Ovary (tissue), 9 donors: ENCODE data around the gene AQP9. TPM values are rescaled to one million over a fixed set of nuclear protein-coding genes. Genes with fewer than 3 reads are reported as not detected.
"Not testable (repeated sequence)": the region's sequence is repeated elsewhere in the genome, so short reads cannot be mapped to it uniquely, and the experiment has no call there.

ENCODE experiments used
- DNase-seq, 5 donors: peaks; one replicate each; pipeline ENCODE4 v3.0.0-alpha.2; 2019 to 2020
- H3K27ac ChIP-seq, 2 donors: fragments of 200-600 bp; one replicate each; pipeline versions ENCODE4 v1.5.1 to v1.8.0; 2019 to 2022
- H3K27me3 ChIP-seq: fragments of 200-600 bp; one replicate; pipeline ENCODE4 v1.8.0; 2022
- H3K36me3 ChIP-seq: fragments of 200-600 bp; sonication (generic); one replicate; pipeline ENCODE4 v1.5.1; 2019
- H3K4me1 ChIP-seq: one replicate; pipeline ENCODE4 v1.8.1; 2013; ENCODE audit warnings: mild to moderate bottlenecking, moderate library complexity; ENCODE audit not compliant: insufficient read depth
- H3K4me3 ChIP-seq: fragments of 200-600 bp; sonication (generic); one replicate; pipeline ENCODE4 v1.5.1; 2017
- H3K9me3 ChIP-seq, 2 donors: fragments of 200-600 bp in 1 of 2; sonication (generic) in 1 of 2; one replicate each; pipeline versions ENCODE4 v1.5.1 to v1.8.1; 2013 to 2019; ENCODE audit warnings: mild to moderate bottlenecking in 1 of 2, moderate library complexity in 1 of 2
- EP300 ChIP-seq: sonication (generic); formaldehyde crosslinking; IDR thresholded peaks from one replicate; pipeline ENCODE4 v1.6.1; 2017; ENCODE audit warnings: antibody characterized with exemption
- POLR2A ChIP-seq: fragments of 450-650 bp; IDR thresholded peaks from one replicate; pipeline ENCODE4 v1.6.1; 2017; ENCODE audit warnings: antibody characterized with exemption, mild to moderate bottlenecking, moderate library complexity
- WGBS, 3 donors: extraction: QIAGEN DNeasy Blood & Tissue Kit in 1 of 3; methylation state at CpG; one replicate each; pipeline versions ENCODE4 v1.1.5 to v1.1.7; 2013 to 2017; 5-methylcytosine and 5-hydroxymethylcytosine counted together
- intact Hi-C, 4 donors: fragments of 100-400 bp; cut with DNase I; formaldehyde crosslinking; loops; one replicate each; pipeline versions ENCODE4 v1.11.0 to v1.15.1; 2022 to 2023
- polyA plus RNA-seq, 2 donors: library from polyadenylated mRNA; stranded (reverse); fragments of 200-250 nt in 1 of 2; fragments of 350-450 nt in 1 of 2; fragmentation: Illumina TruSeq in 1 of 2; extraction: RNeasy Lipid Tissue Mini Kit (QIAGEN cat#74804) in 1 of 2; gene quantifications; one replicate each; pipeline ENCODE4 v1.2.3, GENCODE V29; 2013 to 2014
- total RNA-seq, 7 donors: library from RNA; depleted of rRNA in 2 of 7; stranded (reverse); fragments of >200 nt in 2 of 7; fragmentation: NEBNext Ultra II Directional in 3 of 7; extraction: Animal tissue kit (Norgen Biotek cat#: 25700) in 3 of 7; gene quantifications; one replicate each; pipeline versions ENCODE4 v1.1.0 to v1.2.4, GENCODE V29; 2016 to 2023
- TF ChIP-seq, protein P1 (sequence below), 3 donors: fragments of 450-650 bp in 2 of 3; fragments of 200-600 bp in 1 of 3; IDR thresholded peaks; one replicate each; pipeline versions ENCODE4 v1.5.1 to v1.8.0; 2016 to 2022; ENCODE audit warnings: antibody characterized with exemption in 3 of 3, mild to moderate bottlenecking in 1 of 3
- donor health status: DM: no; HTN: no; CAD: no; lungs with moderate emphysema.
- donor health status: DM: no; HTN: no; CAD: no.
- donor health status: Bipolar disorder and iron deficiency.
- donor health status: DM: yes; HTN: yes; CAD: no.
- donor health status: DM: no; HTN: no; CAD: no.
- donor health status: DM: yes; HTN: yes; CAD: no.

The AQP9 gene
- total and polyA plus RNA-seq, 9 donors: 0.23 to 29.9 (median 1.4) TPM

DNA sequence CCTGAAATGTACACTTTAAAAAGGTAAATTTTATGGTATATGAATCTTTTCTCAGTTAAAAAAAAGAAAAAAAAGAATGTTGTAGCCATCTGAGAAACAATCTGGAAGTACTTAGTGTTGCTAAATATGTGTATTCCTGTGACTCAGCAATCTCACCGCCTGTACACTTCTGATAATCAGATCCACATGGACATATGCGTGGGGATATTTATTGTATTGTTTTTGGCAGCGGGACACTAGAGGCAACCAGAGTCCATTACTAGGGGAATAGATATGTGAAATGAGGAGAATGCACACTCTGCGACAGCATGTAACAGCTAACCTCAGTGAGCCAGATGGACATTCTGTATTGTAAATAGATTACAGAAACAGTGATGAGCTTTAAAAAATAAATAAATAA, 65.4 kb downstream of the AQP9 start:
- TF ChIP-seq, protein P1, sequence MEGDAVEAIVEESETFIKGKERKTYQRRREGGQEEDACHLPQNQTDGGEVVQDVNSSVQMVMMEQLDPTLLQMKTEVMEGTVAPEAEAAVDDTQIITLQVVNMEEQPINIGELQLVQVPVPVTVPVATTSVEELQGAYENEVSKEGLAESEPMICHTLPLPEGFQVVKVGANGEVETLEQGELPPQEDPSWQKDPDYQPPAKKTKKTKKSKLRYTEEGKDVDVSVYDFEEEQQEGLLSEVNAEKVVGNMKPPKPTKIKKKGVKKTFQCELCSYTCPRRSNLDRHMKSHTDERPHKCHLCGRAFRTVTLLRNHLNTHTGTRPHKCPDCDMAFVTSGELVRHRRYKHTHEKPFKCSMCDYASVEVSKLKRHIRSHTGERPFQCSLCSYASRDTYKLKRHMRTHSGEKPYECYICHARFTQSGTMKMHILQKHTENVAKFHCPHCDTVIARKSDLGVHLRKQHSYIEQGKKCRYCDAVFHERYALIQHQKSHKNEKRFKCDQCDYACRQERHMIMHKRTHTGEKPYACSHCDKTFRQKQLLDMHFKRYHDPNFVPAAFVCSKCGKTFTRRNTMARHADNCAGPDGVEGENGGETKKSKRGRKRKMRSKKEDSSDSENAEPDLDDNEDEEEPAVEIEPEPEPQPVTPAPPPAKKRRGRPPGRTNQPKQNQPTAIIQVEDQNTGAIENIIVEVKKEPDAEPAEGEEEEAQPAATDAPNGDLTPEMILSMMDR (IDR thresholded peaks at IDR 0.05): no peak
- no peak overlapping the region for H3K4me3 ChIP-seq
- no peak for DNase-seq
- H3K27me3 ChIP-seq: no peaks in the 10 kb centered on the region
- peaks cover 0 to 3% of the 10 kb centered on the region in 2 donors for H3K9me3 ChIP-seq
- no peaks in the 10 kb centered on the region for H3K4me1 ChIP-seq
- intact Hi-C loops: no loop called here
- 19 to 28% (median 27%) methylated on average over 4 of the region's 4 CpGs for WGBS, 3 donors
- H3K27ac ChIP-seq: no peak overlapping the region
- H3K36me3 ChIP-seq: no peaks in the 10 kb centered on the region

DNA sequence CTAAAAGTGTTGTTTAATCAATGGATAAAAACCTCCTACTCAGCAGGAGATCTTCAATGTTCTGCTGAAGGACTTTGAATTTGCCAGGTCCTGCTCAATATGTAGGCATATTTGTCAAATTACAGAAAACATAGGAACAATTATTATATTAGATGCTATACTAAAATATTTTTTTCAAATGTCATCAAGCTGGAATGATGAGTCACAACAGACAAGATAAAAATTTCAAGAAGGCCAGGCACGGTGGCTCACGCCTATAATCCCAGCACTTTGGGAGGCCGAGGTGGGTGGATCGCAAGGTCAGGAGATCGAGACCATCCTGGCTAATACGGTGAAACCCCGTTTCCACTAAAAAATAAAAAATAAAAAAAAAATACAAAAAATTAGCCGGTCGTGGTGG, 68.0 kb downstream of the AQP9 start:
- DNase-seq: no peak
- no peak overlapping the region for H3K27ac ChIP-seq
- no peaks in the 10 kb centered on the region for H3K4me1 ChIP-seq
- WGBS, 3 donors: 78 to 94% (median 89%) methylated on average over 9 of the region's 9 CpGs
- intact Hi-C loops: no loop called here
- H3K9me3 ChIP-seq: no peaks in the 10 kb centered on the region
- H3K27me3 ChIP-seq: no peaks in the 10 kb centered on the region
- no peaks in the 10 kb centered on the region for H3K36me3 ChIP-seq
- no peak for TF ChIP-seq EP300
- TF ChIP-seq POLR2A: no peak
- TF ChIP-seq, protein P1 (IDR thresholded peaks at IDR 0.05): no peak
- no peak overlapping the region for H3K4me3 ChIP-seq

DNA sequence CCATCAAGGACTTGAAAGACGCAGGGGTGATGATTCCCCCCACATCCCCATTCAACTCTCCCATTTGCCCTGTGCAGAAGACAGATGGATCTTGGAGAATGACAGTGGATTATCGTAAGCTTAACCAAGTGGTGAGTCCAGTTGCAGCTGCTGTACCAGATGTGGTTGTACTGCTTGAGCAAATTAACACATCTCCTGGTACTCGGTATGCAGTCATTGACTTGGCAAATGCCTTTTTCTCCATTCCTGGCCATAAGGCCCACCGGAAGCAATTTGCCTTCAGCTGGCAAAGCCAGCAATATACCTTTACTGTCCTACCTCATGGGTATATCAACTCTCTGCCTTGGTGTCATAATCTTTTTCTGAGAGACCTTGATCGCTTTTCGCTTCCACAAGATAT, 70.0 kb downstream of the AQP9 start:
- intact Hi-C loops: not testable (repeated sequence)

DNA sequence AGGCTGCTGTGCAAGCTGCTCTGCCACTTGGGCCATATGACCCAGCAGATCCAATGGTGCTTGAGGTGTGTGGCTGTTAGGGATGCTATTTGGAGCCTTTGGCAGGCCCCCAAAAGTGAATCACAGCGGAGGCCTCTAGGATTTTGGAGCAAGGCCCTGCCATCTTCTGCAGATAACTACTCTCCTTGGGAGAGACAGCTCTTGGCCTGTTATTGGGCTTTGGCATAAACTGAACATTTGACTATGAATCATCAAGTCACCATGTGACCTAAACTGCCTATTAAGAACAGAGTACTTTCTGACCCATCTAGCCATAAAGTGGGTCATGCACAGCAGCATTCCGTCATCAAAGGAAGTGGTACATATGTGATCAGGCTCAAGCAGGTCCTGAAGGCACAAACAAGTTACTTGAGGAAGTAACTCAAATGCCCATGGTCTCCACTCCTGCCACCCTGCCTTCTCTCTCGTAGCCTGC, 70.9 kb downstream of the AQP9 start:
- H3K9me3 ChIP-seq, H3K27ac ChIP-seq, H3K4me1 ChIP-seq, intact Hi-C loops, H3K4me3 ChIP-seq, H3K36me3 ChIP-seq, H3K27me3 ChIP-seq, DNase-seq: not testable (repeated sequence)
- WGBS, 3 donors: 73 to 81% (median 74%) methylated on average over 3 of the region's 3 CpGs

More for the DNA sequence above, 70.0 kb downstream of the AQP9 start:
- 95 to 97% (median 96%) methylated on average over 6 of the region's 6 CpGs for WGBS, 3 donors
- not testable (repeated sequence) for H3K9me3 ChIP-seq, H3K27ac ChIP-seq, H3K4me1 ChIP-seq, H3K36me3 ChIP-seq, H3K4me3 ChIP-seq, DNase-seq, H3K27me3 ChIP-seq

DNA sequence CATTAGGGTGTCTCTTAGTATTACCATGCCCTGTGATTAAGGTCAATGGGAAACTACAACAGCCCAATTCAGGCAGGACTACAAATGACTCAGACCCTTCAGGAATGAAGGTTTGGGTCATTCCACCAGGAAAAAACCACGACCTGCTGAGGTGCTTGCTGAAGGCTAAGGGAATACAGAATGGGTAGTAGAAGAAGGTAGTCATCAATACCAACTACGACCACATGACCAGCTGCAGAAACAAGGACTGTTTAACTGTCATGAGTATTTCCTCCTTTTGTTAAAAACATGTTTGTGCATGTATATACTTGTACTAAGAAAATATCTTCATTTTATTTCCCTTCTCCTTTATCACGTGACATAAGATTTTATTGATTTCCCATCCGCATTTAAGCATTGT, 71.8 kb downstream of the AQP9 start:
- H3K27me3 ChIP-seq, H3K4me1 ChIP-seq, H3K27ac ChIP-seq, H3K4me3 ChIP-seq, DNase-seq, H3K36me3 ChIP-seq, H3K9me3 ChIP-seq, intact Hi-C loops: not testable (repeated sequence)
- WGBS, 3 donors: 83 to 86% (median 84%) methylated on average over 4 of the region's 4 CpGs

DNA sequence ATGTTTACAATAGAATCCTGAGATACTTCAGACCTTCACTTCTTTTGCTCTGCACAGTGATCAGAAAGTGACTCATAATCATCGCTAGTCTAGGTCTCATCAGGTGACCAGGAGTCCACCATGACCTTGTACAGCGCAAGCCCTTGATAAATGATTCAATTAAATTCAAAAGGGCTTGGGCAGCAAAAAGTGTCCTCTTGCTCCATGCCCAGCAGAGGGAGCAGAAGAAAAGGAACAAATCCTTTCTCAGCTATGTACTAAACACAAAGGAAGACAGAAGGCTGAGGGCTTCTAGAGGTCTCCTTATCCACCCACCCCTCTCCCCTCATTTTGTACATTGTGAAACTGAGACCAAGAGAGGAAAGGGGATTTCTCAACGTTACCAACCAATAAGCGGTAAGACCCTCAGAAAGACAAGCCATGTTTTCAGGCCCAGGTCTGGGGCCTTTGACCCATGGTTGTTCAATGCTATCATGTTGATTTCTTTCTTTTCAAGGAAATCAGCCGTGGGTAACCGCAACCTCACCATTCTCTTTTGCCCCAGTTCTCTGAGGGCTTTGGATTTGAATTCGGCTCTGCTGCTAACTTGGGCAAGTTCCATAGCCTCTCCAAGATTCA, 74.8 kb downstream of the AQP9 start:
- intact Hi-C loops: no loop called here
- TF ChIP-seq POLR2A: no peak
- TF ChIP-seq, protein P1 (IDR thresholded peaks at IDR 0.05): peak in 1 of 3 donors; percentile 44
- Histone ChIP-seq H3K9me3 (no peaks in the 10 kb centered on the region), H3K27me3 (no peaks in the 10 kb centered on the region), H3K36me3 (no peaks in the 10 kb centered on the region), H3K27ac (no peak overlapping the region), H3K4me3 (no peak overlapping the region), H3K4me1 (peaks cover 2% of the 10 kb centered on the region)
- 54 to 77% (median 66%) methylated on average over 7 of the region's 7 CpGs for WGBS, 3 donors
- DNase-seq: peak in 1 of 5 donors; percentile 18
